Measurements from ENCODE around the gene LOXHD1. TPM values are rescaled to one million over a fixed set of nuclear protein-coding genes. Genes with fewer than 3 reads are reported as not detected.

Gene LOXHD1
- total RNA-seq, 1 experiment from 2014 or later: 0.35 TPM

- TF ChIP-seq TCF7 (CRISPR knock-in tag; IDR thresholded peaks at IDR 0.05; ENCODE audit: low read depth) (no peak), ZMAT4 (CRISPR knock-in tag; IDR thresholded peaks at IDR 0.05) (no peak), E2F4 (CRISPR knock-in tag; IDR thresholded peaks at IDR 0.05; ENCODE audit: borderline replicate concordance, low read depth) (no peak)
These were observed 28.8 kb downstream of the LOXHD1 start (continued) for GRCh38 chr18:46628206-46628605.

GRCh38 chr18:46627136-46627535 lies 29.9 kb downstream of the LOXHD1 start:
- Mint-ChIP-seq H3K9me3 (peaks cover 7% of the 10 kb centered on the region), H3K4me3 (no peak overlapping the region), H3K27me3 (ENCODE audit: low read depth) (no peaks in the 10 kb centered on the region; the same call in 1 of the 2 replicates), H3K36me3 (no peaks in the 10 kb centered on the region), H3K4me1 (peaks cover 6% of the 10 kb centered on the region), H3K27ac (no peak overlapping the region)
- ChIA-PET CTCF (interaction anchor here (1.6 to 2.7 kb wide), 2 partner anchors 31 to 71 kb away, joined by 5 to 19 read pairs; no protein-coding TSS in a partner anchor), POLR2A (no interaction called here)
- TF ChIP-seq STAT6 (CRISPR knock-in tag; conservative IDR thresholded peaks at IDR 0.05; ENCODE audit: low read depth) (no peak), ZBTB43 (CRISPR knock-in tag; IDR thresholded peaks at IDR 0.05) (no peak), ZNF138 (CRISPR knock-in tag; conservative IDR thresholded peaks at IDR 0.05) (no peak), ETV6 (CRISPR knock-in tag; IDR thresholded peaks at IDR 0.05) (no peak), PRRX2 (CRISPR knock-in tag; IDR thresholded peaks at IDR 0.05) (no peak), ARID4B (CRISPR knock-in tag; IDR thresholded peaks at IDR 0.05; ENCODE audit: borderline replicate concordance) (no peak), OVOL2 (CRISPR knock-in tag; IDR thresholded peaks at IDR 0.05; ENCODE audit: borderline replicate concordance) (no peak)
- no peak for ATAC-seq
- no peak for DNase-seq (ENCODE audit: low spot score)

GRCh38 chr18:46625069-46625468 lies 32.0 kb downstream of the LOXHD1 start:
- no peaks in the 10 kb centered on the region for H3K36me3 Mint-ChIP-seq
- H3K27me3 Mint-ChIP-seq (ENCODE audit: low read depth): no peaks in the 10 kb centered on the region
- H3K4me3 Mint-ChIP-seq: no peak overlapping the region
- DNase-seq (ENCODE audit: low spot score): no peak
- no peaks in the 10 kb centered on the region for H3K9me3 Mint-ChIP-seq
- ChIA-PET POLR2A (no interaction called here), CTCF (interaction anchor here (1.3 to 1.8 kb wide), 2 partner anchors 33 to 69 kb away, joined by 6 to 9 read pairs; no protein-coding TSS in a partner anchor)
- no peak overlapping the region for H3K27ac Mint-ChIP-seq
- ATAC-seq: no peak
- peaks cover 9% of the 10 kb centered on the region for H3K4me1 Mint-ChIP-seq
- no peak for TF ChIP-seq ZNF232 (CRISPR knock-in tag; IDR thresholded peaks at IDR 0.05)
- no peak for TF ChIP-seq CREM (CRISPR knock-in tag; IDR thresholded peaks at IDR 0.05)
- no peak for TF ChIP-seq GTF2I (CRISPR knock-in tag; conservative IDR thresholded peaks at IDR 0.05)
- TF ChIP-seq MXD4 (CRISPR knock-in tag; IDR thresholded peaks at IDR 0.05; ENCODE audit: borderline replicate concordance): no peak
- no peak for TF ChIP-seq CTCF (IDR thresholded peaks at IDR 0.05)
- no peak for TF ChIP-seq ZMAT4 (CRISPR knock-in tag; IDR thresholded peaks at IDR 0.05)
- TF ChIP-seq ZBTB21 (CRISPR knock-in tag; IDR thresholded peaks at IDR 0.05; ENCODE audit: borderline replicate concordance): no peak
- no peak for TF ChIP-seq PREB (CRISPR knock-in tag; IDR thresholded peaks at IDR 0.05; ENCODE audit: borderline replicate concordance)
- TF ChIP-seq SOX15 (CRISPR knock-in tag; IDR thresholded peaks at IDR 0.05): no peak
- no peak for TF ChIP-seq CBFB (CRISPR knock-in tag; IDR thresholded peaks at IDR 0.05; ENCODE audit: low read depth)
- TF ChIP-seq ETV6 (CRISPR knock-in tag; IDR thresholded peaks at IDR 0.05): no peak
- no peak for TF ChIP-seq KAT7 (CRISPR knock-in tag; IDR thresholded peaks at IDR 0.05; ENCODE audit: borderline replicate concordance)
